GM04503 (cell line): ENCODE measurements around the gene SENP2.
A peak's percentile ranks its signal among the peaks of the same experiment; 100 is the strongest.
"Not testable (repeated sequence)": the region's sequence is repeated elsewhere in the genome, so short reads cannot be mapped to it uniquely, and the experiment has no call there.

ENCODE experiments used
- DNase-seq: peaks from one replicate; pipeline ENCODE4 v3.0.0-alpha.2; 2012; ENCODE audit warnings: low read depth

SENP2 gene

GRCh38 chr3:185647880-185648210 is 61.8 kb downstream of the SENP2 start:
- DNase-seq = no peak

- DNase-seq = no peak
Measured at GRCh38 chr3:185648396-185648795, 62.3 kb downstream of the SENP2 start.

DNA sequence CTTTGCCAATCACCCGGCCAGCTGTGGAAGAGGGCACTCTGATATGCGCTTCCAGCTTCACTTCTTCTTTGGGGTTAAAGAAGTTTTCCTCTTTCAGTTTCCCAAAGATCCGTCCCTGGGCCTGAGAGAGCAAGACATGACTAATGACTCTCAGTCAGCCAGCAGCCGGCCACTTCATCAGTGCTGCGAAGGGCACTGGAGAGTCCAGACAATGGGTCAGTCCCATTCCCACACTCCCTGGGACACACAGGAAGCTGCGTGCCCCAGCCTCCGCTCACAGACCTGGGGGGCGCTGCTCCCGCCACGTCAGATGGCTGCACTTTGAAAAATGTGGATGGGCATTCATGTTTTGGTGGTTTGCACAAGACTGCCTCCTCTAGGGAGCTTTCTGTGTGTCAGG is 63.3 kb downstream of the SENP2 start:
- DNase-seq = no peak

DNA sequence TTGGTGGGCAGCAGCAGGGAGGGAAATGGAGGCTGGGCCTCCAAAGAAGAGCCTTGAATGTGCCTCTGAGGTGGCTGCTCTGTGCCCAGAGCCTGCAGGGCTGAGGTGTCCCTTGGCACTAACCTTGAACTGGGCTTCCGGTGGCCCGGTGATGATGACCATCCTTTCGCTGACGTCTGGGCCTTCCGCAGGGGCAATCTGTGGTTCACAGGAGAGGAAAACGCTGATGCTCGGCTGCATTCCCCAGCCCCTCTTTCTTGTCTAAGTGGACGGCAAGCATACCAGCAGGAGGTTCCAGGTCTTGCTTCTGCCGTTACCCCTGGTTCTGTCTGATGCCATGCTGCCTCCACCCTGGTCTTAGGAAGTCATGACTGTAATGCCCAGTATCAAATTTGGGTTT is 65.9 kb downstream of the SENP2 start:
- DNase-seq = no peak

- no peak for DNase-seq
Measured at GRCh38 chr3:185653949-185654757, 68.1 kb downstream of the SENP2 start.

- DNase-seq = no peak
Measured at GRCh38 chr3:185654758-185655145, 68.7 kb downstream of the SENP2 start.

DNA sequence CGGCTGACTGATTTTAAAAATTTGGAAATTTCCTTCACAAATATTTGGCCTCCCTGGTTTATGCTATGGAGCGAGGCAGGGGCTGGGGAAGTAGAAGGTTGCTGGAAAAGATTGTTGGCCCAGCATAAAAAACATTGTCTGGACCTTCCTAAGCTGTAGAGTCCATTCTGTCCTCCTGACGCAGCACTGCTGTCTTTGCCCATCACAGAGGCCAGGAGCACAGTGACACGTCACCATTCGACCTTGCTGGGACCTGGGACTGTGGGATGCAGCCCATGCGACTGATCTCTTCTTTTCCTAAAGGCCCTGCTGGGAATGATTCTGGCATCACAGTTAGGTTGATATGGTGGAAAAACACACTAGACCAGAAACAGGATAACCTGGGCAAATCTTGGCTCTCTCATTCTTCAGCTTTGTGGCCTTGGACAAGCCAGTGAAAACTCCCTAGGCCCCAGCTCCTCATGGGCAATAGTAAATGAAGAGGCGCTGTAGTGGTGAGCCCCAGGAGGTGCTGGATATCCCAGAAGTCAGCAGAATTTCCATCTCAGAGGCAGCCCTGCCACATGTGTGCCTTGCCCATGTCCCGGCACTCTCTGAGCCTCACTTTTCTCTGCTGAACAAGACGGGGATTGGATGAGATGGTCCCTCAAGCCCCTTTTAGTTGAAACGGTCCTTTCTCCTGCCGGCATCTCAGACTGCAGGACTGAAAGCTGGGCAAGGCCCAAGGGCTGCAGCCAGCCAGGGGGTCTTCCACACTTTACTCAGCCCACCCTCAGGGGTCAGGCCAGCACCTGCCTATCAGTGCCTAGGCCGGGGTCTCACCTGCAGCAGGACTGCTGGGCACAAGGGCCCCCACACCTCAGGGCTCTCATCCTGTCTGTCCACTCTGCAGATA is 69.6 kb downstream of the SENP2 start:
- no peak for DNase-seq

DNA sequence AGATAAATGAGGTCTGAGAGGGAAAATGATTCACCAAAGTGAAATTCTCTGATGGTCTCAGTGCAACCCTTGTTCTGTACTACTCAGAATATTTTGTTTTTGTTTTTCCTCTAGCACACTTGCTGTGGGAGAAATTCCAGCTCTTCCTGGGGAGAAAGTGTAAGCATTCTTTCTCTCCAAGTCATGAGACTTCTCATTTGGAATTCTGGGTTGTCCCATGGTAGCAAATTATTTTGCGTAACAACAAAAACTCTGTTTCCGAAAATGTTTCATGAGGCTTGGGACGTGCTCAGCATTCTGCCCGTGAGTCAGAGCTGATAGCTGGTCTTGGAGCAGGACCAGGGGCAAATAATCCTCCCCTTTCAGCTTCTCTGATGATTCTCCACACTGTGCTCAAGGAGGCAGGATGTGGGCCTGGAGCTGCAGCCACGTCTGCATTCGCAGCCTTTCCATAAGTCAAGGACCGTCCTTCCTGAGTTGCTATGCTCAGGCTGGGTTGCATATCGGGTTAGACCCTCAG is 70.3 kb downstream of the SENP2 start:
- peak; percentile 100 for DNase-seq

GRCh38 chr3:185657211-185657610 is 71.1 kb downstream of the SENP2 start:
- DNase-seq = no peak

- no peak for DNase-seq
Measured at GRCh38 chr3:185657691-185658503, 71.8 kb downstream of the SENP2 start.

DNA sequence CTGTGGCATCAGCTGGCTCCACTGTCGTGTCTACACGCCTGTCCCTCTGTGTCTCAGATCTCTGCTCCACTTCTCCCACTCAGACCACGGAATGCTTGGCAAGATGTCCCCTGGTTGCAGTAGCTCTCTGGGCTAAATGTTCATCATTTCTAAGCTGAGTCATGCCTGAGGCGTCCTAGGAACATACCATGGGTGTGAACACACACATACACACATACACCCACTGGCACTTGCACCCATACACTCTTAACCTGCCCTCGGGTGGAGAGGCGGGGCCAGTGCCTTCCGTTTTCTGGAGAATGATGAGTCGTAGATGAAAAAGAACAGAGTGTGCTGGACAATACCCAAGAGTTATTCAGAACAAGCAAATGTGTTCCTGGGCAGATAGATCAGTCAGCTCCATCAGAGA is 72.4 kb downstream of the SENP2 start:
- peak; percentile 99 for DNase-seq

GRCh38 chr3:185658943-185659342 is 72.8 kb downstream of the SENP2 start:
- no peak for DNase-seq

DNA sequence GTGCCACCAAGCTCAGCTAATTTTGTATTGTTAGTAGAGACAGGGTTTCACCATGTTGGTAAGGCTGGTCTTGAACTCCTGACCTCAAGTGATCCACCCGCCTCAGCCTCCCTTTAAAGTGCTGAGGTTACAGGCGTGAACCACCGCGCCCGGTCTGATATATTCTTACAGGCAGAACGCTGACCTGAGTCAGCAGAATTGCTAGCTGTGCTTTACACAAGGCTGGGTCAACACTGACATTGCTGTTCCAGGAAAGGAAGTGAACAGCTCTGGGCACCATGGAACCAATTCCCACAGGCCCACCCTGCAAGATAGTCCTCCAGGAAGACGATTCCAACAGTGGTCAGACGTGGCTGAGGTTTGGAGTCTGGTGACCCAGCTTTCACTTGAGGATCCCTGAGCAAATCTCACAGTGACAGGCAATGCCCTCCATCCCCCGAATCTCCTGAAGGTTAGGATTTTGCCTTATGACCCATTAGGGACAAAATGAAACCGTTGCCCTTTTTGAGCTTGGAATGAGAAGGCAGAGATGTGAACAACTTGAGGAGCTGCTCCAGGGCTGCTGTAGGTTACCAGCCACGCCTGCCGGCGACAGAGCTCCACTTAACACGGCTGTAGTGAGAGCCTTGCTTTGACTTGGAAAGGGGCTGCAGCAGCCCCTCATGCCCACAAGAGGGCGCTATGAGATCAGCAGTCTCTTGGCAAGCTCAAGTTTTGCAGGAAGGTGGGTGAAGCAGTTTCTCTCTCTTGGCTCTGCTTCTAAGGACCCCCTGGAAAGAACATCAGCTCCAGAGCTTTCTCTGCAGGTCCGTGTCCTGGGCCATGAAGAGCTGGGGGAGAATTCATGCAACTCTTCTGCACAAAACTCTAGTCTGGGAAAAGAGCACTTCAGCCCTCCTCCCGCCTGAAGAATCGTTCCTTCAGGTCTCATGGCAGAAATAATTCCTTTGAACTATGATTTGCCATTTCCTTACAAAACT is 74.1 kb downstream of the SENP2 start:
- DNase-seq = peak; percentile 21

DNA sequence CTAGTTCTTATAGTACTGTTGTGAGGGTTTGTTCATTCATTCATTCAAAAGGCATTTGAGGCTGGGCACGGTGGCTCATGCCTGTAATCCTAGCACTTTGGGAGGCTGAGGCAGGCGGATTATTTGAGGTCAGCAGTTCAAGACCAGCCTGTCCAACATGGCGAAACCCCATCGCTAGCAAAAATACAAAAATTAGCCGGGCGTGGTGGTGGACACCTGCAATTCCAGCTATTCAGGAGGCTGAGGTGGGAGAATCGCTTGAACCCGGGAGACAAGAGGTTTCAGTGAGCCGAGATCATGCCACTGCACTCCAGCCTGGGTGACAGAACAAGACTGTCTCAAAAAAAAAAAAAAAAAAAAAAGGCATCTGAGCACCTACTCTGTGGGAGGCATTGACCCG is 75.2 kb downstream of the SENP2 start:
- DNase-seq = not testable (repeated sequence)

- DNase-seq = no peak
Measured at GRCh38 chr3:185661772-185662171, 75.7 kb downstream of the SENP2 start.

GRCh38 chr3:185663929-185664328 is 77.8 kb downstream of the SENP2 start:
- no peak for DNase-seq

GRCh38 chr3:185667574-185667973 is 81.5 kb downstream of the SENP2 start:
- DNase-seq = no peak

GRCh38 chr3:185677146-185677829 is 91.2 kb downstream of the SENP2 start:
- peak; percentile 28 for DNase-seq

- no peak for DNase-seq
Measured at GRCh38 chr3:185678027-185678426, 91.9 kb downstream of the SENP2 start.

GRCh38 chr3:185680231-185680630 is 94.1 kb downstream of the SENP2 start:
- DNase-seq = no peak
